HG03520 (cell line): Measurements from ENCODE around the gene COPS8.

ENCODE experiments used
- ATAC-seq: cut with Tn5 transposase; IDR thresholded peaks from one replicate; pipeline ENCODE4 v1.9.1; 2021; ENCODE audit warnings: mild to moderate bottlenecking, moderate library complexity; ENCODE audit not compliant: unreplicated experiment

The COPS8 gene

DNA sequence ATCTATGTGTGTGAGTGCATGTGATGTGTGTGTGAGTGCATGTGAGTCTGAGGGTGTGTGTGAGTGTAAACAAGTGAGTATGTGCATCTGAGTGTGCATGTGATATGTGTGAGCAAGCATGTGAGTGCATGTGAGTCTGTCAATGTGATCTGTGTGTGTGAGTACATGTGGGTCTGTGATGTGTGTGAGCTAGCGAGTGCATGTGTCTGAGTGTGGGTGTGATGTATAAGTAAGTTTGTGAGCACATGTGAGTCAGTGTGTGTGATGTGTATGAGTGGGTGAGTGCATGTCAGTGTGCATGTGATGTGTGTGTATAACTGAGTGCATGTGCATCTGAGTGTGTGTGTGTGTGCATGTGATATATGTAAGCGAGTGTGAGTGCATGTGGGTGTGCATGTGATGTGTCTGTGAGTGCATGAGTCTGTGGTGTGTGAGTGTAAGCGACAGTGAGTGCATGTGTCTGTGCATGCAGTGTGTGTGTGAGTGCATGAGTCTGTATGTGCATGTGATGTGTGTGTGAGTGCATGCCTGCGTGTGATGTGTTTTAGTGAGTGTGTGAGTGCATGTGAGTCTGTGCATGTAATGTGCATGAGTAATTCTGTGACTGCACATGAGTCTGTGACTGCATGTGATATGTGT is 44.1 kb downstream of the COPS8 start:
- ATAC-seq = no peak

DNA sequence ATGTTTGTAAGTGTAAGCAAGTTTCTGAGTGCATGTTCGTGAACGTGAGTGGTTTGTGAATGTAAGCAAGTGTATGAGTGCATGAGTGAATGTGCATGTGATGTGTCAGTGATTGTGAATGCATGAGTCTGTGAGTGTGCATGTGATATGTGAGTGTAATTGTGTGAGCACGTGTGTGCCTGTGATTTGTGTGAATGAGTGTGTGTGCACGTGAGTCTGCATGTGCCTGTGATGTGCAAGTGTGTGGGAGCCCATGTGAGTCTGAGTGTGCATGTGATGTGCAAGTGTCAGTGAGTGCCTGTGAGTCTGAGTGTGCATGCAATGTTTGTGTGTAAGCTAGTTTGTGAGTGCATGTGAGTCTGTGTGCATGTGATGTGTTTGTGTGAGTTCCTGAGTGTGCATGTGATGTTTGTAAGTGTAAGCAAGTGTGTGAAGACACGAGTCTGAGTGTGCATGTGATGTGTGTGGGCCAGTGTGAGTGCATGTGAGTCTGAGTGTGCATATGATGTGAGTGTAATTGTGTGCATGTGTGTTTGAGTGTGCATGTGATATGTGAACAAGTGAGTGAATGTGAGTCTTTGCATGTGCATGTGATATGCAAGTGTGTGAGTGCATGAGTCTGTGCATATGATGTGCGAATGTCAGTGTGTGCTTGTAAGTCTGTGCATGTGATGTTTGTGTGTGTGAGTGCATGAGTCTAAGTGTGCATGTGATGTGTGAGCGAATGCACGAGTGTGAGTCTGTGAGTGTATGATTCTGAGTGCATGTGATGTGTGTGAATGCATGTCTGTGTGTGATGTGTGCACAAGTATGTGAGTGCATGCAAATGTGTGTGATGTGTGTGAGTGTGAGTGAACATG is 45.1 kb downstream of the COPS8 start:
- no peak for ATAC-seq

DNA sequence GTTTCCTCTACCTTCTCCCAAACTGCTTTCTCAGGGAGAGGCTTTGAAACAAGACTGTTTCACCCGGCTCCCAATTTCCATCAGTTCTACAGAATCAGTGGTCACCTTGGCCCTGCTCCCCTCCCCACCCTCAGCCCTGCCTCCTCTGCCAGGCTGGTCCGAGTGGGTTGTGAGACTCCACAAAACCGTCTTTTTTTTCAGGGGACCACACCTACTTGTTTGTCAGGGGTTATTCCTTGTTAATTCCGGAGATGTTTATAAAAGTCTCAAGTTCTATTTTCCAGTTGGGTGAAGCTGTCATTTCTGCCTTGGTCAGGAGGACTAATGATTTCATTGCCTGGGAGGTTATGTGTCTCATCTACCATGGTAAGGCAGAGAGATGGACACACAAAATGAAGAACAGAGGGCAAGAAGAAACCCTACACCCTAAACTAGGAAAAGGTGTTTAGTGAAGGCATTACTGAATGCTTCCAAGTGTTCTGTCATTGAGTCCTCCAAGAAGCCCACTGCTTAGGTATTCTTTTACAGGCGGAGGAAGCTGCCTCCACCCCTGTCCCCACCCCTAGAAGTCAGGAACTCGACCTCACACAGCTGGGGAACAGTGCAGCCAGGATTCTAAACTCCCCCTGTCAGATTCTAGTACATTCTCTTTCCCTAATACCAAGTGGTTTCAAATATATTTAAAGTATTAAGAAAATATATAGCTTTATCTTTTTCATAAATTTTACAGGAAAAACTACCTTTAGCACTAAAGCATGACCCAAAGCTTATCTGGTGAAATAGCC is 46.3 kb downstream of the COPS8 start:
- ATAC-seq = no peak

DNA sequence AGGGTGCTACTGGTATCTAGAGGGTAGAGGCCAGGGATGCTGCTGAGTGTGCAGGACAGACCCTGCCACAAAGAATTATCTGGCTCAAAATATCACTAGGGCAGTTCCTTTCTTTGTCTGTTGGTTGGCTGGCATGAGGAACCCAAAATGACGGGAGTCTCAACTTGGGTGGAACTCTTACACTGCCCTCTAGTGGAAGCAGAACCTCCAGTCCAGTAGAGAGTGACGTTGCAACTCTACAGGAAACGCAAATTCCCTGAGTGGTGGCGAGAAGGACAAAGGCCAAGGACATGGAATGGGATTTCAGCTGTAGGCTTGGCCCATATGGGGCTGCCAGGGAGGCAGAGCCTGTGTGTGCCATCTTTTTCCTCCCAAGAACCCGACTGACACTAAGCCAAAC is 47.1 kb downstream of the COPS8 start:
- no peak for ATAC-seq

DNA sequence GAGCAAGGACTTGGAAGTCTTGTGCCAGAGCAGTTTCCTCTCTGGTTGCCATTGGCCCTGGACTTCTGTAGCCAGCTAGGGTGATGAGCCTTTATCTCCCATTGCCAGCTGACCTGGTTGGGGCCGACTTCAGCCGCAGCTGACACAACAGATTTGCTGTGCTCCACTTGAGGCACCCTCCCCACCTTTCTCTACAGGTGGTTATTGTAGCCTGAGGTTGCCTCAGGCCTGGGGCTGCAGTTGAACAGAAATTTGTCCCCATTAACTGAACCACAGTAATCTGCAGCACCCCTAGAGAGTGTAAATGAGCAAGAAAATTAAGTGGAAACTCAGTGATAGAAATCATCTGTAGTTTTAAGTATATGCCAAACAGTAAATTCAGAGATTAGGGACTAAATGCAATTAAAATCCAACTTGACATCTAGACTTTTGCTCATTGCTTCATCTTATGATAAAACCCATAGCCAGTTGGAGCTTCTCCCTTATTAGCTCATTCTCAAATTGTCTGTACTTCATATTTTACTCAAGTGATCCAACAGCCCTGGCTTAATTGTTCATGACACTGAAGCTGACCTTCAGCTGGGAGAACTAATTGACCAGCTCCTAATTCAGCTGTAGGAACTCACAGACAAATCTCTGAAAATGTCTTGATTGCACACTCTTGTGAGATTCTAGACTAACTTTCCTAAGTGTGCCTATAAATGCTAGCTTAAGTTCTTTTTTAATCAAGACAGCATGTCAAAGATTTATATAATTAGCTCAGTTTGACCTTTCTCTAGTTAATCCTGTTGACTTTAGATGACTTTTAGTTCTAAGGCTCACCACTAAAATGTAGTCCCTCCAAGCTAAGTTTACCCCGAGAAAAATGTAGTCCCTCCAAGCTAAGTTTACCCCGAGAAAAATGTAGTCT is 48.9 kb downstream of the COPS8 start:
- ATAC-seq = no peak

DNA sequence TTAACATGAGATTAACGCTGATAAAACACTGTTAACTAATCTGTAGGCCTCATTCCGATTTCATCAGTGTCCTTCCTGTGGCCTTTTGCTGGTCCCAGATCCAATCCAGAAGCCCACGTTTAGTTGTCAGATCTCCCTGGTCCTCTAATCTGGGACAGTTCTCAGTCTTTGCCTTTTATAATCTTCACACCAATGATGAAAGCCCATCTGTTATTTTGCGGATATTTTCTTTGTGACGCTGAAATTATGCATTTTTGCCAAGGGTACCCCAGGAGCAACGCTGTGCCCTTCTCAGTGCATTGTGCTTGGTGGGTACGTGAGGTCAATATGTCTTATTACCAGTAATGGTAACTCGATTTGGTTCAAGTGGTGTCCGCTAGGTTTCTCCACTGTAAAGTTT is 51.1 kb downstream of the COPS8 start:
- no peak for ATAC-seq

DNA sequence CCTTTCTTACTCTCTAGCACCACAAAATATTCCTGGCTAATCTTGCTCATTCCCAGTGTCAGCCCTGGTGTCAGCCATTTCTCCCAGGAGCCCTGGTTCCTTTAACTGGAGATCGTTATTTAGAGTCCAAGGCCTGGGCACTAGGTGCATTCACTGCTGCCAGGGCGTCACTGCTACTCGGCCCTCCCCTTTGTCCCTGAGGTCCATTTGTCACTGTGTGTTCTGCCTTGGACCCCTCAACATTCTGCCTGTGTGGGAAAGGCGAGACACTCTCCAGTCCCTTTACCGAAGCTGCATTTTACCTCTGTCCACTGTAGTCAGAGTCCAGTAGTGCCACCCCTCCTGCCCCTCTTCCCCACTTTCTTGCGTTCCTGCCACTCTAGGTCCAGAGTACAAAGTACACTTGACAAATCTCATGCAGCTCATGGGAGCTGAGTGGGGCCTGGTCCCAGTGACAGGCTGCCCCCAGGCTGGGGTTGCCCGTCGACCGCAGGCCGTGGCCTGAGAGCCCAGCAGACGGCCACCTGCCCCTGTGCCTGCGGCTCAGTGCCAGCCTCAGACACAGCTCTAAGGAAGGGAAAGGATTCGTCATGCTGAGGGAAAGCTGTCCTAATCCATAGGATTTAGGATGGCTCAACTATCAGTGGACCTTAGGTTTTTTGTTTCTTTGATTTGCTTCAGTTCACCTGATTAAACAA is 52.1 kb downstream of the COPS8 start:
- ATAC-seq = no peak

DNA sequence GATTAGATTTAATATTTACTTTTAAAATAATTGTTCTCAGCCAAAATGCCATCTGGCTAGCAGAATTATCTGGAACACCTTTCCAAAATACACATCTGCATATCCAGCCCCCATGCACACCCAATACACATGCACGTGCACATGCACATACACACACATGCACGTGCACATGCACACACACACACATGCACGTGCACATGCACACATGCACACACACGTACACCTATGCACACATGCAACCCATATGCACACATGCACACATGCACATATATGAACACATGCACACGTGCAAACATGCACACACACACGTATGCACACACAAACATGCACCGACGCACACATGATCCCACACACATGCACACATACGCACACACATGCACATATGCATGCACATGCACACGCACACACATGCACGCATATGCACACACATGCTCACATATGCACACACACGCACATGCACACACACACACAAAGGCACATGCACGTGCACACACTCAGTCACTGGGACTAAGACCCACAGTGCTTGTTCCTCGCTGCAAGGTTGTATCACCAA is 53.5 kb downstream of the COPS8 start:
- ATAC-seq = no peak

DNA sequence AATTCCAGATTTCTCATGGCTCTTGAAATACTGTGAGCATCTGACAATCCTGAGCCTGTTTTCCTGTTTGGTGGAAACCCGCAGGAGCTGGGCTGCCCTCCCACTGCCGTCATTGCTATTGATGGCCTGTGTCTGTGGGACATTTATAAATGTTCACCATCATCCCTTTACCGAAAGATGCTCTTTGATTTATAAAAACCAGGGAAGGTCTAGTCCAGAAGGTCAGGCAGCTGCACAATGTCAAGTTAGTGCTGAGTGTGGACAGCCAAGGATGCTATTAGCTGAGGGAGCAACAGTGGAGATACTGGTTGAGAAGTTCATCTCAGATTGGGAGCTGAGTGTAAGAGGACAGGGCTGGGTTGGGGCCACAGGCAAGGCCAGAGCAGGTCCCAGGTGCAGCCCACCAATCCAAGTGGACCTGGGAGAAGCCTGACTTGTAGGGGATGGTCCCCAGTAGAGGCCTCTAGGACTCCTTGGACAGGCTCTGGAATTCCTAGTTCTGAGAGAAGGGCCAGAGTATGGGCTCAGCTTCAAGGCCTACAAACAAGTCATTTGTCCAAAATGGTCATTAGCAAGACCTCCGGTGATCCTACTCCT is 55.1 kb downstream of the COPS8 start:
- ATAC-seq = no peak

DNA sequence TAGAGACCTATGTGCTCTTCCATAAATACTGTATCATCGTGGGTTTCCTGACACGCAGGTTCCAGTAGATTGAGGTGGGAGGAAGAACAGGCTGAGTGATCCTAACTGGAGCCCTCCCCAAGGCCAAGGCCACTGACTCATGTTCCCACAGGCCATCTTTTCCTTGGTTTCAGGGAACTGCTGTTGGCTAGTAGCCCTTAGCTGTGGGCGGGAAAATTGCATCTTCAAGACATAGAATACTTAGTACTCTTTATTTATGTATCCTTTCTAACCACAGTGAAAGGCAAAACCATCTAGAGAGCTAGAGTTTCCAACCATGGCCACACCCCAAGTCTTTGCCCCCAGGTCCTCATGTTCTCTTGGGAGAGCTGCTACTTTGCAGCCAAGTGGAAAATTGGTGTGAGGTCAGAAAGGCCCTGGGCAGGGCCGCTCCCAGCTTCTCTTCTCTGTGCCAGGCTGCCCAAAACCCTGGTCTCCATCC is 55.9 kb downstream of the COPS8 start:
- ATAC-seq = no peak

DNA sequence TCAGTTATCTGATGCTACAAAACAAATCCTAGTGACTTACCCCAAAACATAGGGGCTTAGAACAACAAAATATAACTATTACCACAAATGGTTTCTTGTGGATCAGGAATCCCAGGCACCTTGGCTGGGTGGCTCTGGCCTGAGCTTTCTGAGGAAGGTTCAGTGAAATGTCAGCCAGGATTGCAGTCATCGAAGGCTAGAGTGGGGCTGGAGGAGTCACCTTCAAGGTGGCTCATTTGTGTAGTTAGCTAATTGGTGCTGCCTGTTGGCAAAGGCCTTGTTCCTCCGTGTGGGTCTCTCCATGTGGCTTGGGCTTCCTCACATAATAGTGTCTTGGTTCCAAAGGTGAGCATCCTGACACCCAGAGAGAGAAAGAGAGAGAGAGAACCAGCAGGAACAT is 57.4 kb downstream of the COPS8 start:
- no peak for ATAC-seq

DNA sequence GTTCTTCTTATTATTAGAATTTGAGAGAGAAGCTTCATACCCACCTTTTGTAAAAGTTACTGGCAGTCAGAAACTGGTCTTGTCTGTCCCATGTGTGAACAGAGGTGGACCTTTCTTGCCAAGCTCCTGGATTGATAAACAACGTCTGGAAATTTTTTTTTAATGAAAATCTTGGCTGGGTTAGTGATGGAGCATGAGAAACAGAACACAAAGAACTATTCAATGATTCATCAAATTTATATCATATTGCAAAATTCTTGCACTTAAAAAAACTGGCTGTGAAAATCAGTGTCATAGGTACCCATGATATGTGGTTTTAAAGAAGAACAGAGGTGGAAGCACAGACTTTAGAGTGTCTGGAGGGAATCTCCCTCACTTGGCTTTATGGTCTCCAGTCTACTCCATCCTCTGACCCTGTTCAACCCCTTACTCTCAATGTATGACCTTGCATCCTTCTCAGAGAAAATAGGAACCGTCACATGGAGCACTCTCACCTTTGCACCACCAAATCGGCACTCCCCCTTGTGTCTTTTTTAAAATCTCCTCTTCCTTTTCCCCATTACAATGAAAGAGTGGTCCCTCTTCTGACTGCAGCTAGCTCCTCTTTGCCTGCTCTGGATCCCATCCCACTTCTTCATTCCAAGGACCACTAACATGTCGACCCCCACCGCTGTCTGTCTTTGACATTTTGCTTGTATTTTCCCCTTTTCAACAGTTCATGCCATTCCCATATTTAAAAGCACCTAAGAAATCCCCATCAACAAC is 58.2 kb downstream of the COPS8 start:
- no peak for ATAC-seq

DNA sequence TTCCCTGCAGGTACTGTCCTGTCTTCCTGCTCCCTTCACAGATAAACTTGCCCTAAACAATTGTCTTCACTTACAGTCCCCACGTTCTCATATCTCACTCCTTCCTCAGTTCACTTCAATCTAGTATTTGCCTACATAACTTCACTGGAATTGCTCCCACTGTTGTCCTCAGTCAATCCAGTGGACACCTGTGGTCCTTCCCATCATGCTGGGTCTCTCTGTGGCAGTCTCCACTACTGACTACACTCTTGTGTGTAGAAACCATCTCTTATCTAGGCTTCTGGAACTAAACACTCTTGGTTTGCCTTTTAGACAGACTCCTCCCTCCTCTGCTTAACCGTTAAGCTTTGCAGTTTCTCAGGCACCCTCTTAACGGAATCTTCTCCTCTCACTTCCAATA is 58.8 kb downstream of the COPS8 start:
- no peak for ATAC-seq

DNA sequence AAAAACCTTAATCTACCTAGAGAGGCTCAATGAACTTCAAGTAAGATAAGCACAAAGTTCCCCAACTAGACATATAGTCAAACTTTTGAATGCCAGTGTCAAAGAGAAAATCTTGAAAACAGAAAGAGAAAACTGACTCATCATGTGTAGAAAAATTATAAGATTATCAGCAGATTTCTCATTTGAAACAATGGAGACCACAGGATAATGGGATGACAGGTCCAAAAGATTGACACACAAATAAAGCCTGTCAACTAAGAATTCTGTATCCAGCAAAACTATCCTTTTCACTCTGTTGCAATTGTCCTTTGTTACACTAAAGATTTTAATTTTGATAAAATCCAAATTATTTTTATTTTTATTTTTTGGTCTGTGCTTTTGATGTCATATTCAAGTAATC is 61.6 kb downstream of the COPS8 start:
- ATAC-seq = no peak

DNA sequence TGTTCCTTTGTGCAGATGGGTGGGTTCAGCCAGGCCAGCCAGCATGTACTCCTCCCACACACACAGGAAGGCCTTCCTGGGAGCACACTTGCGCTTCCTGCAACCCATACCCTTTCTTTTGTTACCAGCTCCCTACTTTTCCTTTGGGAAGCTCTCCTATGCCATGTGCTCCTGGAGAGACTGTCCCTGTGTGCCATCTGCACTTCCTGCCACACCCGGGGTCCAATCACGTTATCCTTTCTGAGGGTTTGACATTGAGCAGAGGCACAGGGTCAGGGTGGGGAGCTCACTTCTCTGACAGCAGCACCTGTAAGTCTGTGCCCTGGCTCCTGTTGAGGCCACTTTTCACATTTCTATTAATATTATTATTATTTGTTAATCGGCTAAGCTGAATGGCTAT is 62.9 kb downstream of the COPS8 start:
- ATAC-seq = no peak

DNA sequence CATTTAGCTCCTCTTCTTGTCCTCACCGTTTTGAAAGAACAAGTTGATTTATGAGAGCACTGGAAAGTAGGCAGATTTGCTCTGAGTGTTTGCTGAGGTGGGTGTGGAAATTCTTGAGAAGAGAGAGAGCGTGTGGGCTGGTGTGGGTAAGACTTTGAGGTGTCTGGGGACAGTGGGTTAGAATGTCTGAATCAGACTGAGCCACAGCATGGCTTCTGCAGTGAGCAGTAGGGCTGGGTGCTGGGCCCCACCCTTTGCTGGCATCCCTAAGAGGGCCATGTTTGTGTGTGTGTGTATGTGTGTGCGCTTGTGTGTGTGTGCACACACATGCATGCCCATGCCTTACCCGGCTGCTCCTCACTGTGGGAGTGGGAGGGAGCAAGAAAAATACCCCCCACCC is 63.7 kb downstream of the COPS8 start:
- ATAC-seq = no peak
